HEK293T (cell line): ENCODE data around the gene LRRC4C.

Experiments
- ARNT ChIP-seq: fragments of 450-650 bp; IDR thresholded peaks from 2 replicates; pipeline ENCODE4 v1.6.1; 2017; ENCODE audit warnings: mild to moderate bottlenecking
- BHLHE40 ChIP-seq: fragments of 450-650 bp; IDR thresholded peaks from 2 replicates; pipeline ENCODE4 v1.6.1; 2016; ENCODE audit warnings: mild to moderate bottlenecking, moderate library complexity, borderline replicate concordance
- CTBP1 ChIP-seq: fragments of 450-650 bp; IDR thresholded peaks from 2 replicates; pipeline ENCODE4 v1.6.1; 2016; ENCODE audit warnings: borderline replicate concordance
- ELF4 ChIP-seq: fragments of 450-650 bp; IDR thresholded peaks from 2 replicates; pipeline ENCODE4 v1.6.1; 2017; ENCODE audit warnings: antibody characterized with exemption
- FOXK2 ChIP-seq: fragments of 450-650 bp; IDR thresholded peaks from 2 replicates; pipeline ENCODE4 v1.6.1; 2016; ENCODE audit warnings: mild to moderate bottlenecking
- FOXM1 ChIP-seq: fragments of 450-650 bp; IDR thresholded peaks from 2 replicates; pipeline ENCODE4 v1.6.1; 2017; ENCODE audit warnings: mild to moderate bottlenecking, borderline replicate concordance
- L3MBTL2 ChIP-seq: fragments of 450-650 bp; conservative IDR thresholded peaks from 2 replicates; pipeline ENCODE4 v1.6.1; 2016; ENCODE audit warnings: mild to moderate bottlenecking
- NFRKB ChIP-seq: fragments of 450-650 bp; IDR thresholded peaks from 2 replicates; pipeline ENCODE4 v1.6.1; 2016; ENCODE audit warnings: mild to moderate bottlenecking, moderate library complexity
- SP1 ChIP-seq: fragments of 450-650 bp; IDR thresholded peaks from 2 replicates; pipeline ENCODE4 v1.6.1; 2017
- SUZ12 ChIP-seq: fragments of 450-650 bp; IDR thresholded peaks from 2 replicates; pipeline ENCODE4 v1.6.1; 2016; ENCODE audit warnings: mild to moderate bottlenecking
- TARDBP ChIP-seq: fragments of 450-650 bp; IDR thresholded peaks from 2 replicates; pipeline ENCODE4 v1.6.1; 2016

GRCh38 chr11:41389623-41390130 lies 69.8 kb downstream of the LRRC4C start:
- no peak for TF ChIP-seq ARNT
- no peak for TF ChIP-seq SP1
- TF ChIP-seq TARDBP, result no peak
- no peak for TF ChIP-seq ELF4
- no peak for TF ChIP-seq L3MBTL2
- no peak for TF ChIP-seq CTBP1
- TF ChIP-seq FOXK2, result no peak
- TF ChIP-seq BHLHE40, result no peak
- no peak for TF ChIP-seq NFRKB
- no peak for TF ChIP-seq SUZ12
- TF ChIP-seq FOXM1, result no peak
